HK-2 (cell line): Measurements from ENCODE around the gene PFN4.
A peak's percentile ranks its signal among the peaks of the same experiment; 100 is the strongest.

ENCODE experiments used
- DNase-seq: peaks from one replicate; pipeline ENCODE4 v3.0.0-alpha.2; 2018; ENCODE audit not compliant: unreplicated experiment

The PFN4 gene

GRCh38 chr2:24077879-24078278 is 45.3 kb downstream of the PFN4 start:
- DNase-seq, result no peak

GRCh38 chr2:24077535-24077877 is 45.6 kb downstream of the PFN4 start:
- DNase-seq, result no peak

- no peak for DNase-seq
Observed at GRCh38 chr2:24076849-24077534, 46.1 kb downstream of the PFN4 start.

GRCh38 chr2:24075915-24076848 is 47.0 kb downstream of the PFN4 start, which contains the start of gene SF3B6:
SF3B6 (minus strand) TSS chr2:24076326; CDS start chr2:24076229, 97 bp downstream.
- DNase-seq, result peak; percentile 99

GRCh38 chr2:24075259-24075658 is 47.9 kb downstream of the PFN4 start:
- DNase-seq, result no peak

GRCh38 chr2:24073816-24074215 is 49.3 kb downstream of the PFN4 start:
- DNase-seq, result no peak

- no peak for DNase-seq
Observed at GRCh38 chr2:24072259-24072658, 50.9 kb downstream of the PFN4 start.

- DNase-seq, result no peak
Observed at GRCh38 chr2:24065341-24065740, 57.8 kb downstream of the PFN4 start.
